ENCODE results near the gene PGA4.

PGA4 gene

GRCh38 chr11:61258546-61258945 lies 36.4 kb downstream of the PGA4 start:
- TF ChIP-seq ISL1 (CRISPR knock-in tag; IDR thresholded peaks at IDR 0.05) = no peak
- TF ChIP-seq, protein P1, sequence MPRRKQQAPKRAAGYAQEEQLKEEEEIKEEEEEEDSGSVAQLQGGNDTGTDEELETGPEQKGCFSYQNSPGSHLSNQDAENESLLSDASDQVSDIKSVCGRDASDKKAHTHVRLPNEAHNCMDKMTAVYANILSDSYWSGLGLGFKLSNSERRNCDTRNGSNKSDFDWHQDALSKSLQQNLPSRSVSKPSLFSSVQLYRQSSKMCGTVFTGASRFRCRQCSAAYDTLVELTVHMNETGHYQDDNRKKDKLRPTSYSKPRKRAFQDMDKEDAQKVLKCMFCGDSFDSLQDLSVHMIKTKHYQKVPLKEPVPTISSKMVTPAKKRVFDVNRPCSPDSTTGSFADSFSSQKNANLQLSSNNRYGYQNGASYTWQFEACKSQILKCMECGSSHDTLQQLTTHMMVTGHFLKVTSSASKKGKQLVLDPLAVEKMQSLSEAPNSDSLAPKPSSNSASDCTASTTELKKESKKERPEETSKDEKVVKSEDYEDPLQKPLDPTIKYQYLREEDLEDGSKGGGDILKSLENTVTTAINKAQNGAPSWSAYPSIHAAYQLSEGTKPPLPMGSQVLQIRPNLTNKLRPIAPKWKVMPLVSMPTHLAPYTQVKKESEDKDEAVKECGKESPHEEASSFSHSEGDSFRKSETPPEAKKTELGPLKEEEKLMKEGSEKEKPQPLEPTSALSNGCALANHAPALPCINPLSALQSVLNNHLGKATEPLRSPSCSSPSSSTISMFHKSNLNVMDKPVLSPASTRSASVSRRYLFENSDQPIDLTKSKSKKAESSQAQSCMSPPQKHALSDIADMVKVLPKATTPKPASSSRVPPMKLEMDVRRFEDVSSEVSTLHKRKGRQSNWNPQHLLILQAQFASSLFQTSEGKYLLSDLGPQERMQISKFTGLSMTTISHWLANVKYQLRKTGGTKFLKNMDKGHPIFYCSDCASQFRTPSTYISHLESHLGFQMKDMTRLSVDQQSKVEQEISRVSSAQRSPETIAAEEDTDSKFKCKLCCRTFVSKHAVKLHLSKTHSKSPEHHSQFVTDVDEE (CRISPR knock-in tag; IDR thresholded peaks at IDR 0.05) = no peak
- no peak for TF ChIP-seq TCF4 (CRISPR knock-in tag; IDR thresholded peaks at IDR 0.05; ENCODE audit: borderline replicate concordance)
- no peak for TF ChIP-seq ZNF565 (CRISPR knock-in tag; conservative IDR thresholded peaks at IDR 0.05; ENCODE audit: low read depth)
- TF ChIP-seq PATZ1 (CRISPR knock-in tag; IDR thresholded peaks at IDR 0.05; ENCODE audit: borderline replicate concordance) = no peak
- TF ChIP-seq ZC3H10 (CRISPR knock-in tag; IDR thresholded peaks at IDR 0.05) = no peak
- no peak for TF ChIP-seq GLIS3 (CRISPR knock-in tag; IDR thresholded peaks at IDR 0.05)
- TF ChIP-seq POU6F1 (CRISPR knock-in tag; IDR thresholded peaks at IDR 0.05; ENCODE audit: borderline replicate concordance, low read depth) = no peak
- no peak for TF ChIP-seq ARNTL (CRISPR knock-in tag; IDR thresholded peaks at IDR 0.05; ENCODE audit: borderline replicate concordance, low read depth)
- ATAC-seq = no peak

DNA sequence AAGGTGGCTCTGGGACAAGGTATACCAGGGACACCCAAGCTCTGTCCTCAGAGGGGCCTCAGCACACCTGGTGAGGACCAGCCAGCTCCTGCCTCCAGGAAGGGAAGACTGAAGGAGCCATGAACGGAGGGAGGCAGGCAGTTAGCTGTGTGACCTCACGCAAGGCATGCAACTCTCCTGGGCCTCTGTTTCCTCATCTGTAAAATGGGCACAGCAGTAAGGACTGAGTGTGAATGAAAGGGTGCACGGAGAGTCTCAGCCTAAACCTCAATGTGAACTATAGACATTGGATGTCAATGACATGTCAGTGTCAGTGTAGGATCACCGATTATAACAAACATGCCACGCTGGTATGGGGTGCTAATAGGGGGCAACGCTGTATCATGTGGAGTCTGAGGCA lies 37.2 kb downstream of the PGA4 start:
- TF ChIP-seq TOX (CRISPR knock-in tag; IDR thresholded peaks at IDR 0.05; ENCODE audit: borderline replicate concordance) = no peak
- no peak for TF ChIP-seq GLIS3 (CRISPR knock-in tag; IDR thresholded peaks at IDR 0.05)
- TF ChIP-seq ZNF70 (CRISPR knock-in tag; IDR thresholded peaks at IDR 0.05) = no peak
- ATAC-seq = no peak

DNA sequence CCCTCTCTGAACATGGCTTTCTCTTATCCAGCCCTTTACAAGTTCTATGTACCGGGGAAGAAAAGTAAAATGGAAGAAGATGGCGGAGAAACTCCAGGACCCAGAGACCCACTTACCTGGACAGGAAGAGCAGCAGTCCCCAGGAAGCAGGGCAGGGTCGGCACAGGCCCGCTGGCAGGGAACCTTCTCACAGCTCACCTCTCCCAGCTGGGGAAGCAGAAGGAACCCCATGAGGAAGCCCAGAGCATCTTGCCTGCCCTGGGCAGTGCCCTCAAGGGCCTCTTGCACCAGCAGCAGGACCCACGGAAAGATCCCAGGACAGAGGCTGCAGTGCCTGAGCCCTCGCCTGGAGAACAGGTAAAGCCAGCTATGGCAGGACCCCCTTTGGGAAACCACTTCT lies 42.2 kb downstream of the PGA4 start:
- TF ChIP-seq PPARA (CRISPR knock-in tag; IDR thresholded peaks at IDR 0.05; ENCODE audit: borderline replicate concordance) (no peak), CSDC2 (CRISPR knock-in tag; IDR thresholded peaks at IDR 0.05) (no peak), GLIS3 (CRISPR knock-in tag; IDR thresholded peaks at IDR 0.05) (no peak), ISL1 (CRISPR knock-in tag; IDR thresholded peaks at IDR 0.05) (no peak), POU6F1 (CRISPR knock-in tag; IDR thresholded peaks at IDR 0.05; ENCODE audit: borderline replicate concordance, low read depth) (no peak), ZFP30 (CRISPR knock-in tag; IDR thresholded peaks at IDR 0.05) (no peak), PATZ1 (CRISPR knock-in tag; IDR thresholded peaks at IDR 0.05; ENCODE audit: borderline replicate concordance) (no peak), TCF4 (CRISPR knock-in tag; IDR thresholded peaks at IDR 0.05; ENCODE audit: borderline replicate concordance) (no peak), SNAI2 (CRISPR knock-in tag; IDR thresholded peaks at IDR 0.05) (no peak), TOX (CRISPR knock-in tag; IDR thresholded peaks at IDR 0.05; ENCODE audit: borderline replicate concordance) (no peak), ZNF565 (CRISPR knock-in tag; conservative IDR thresholded peaks at IDR 0.05; ENCODE audit: low read depth) (no peak), ZNF8 (CRISPR knock-in tag; IDR thresholded peaks at IDR 0.05) (no peak), BACH2 (CRISPR knock-in tag; IDR thresholded peaks at IDR 0.05; ENCODE audit: borderline replicate concordance) (no peak), ZNF70 (CRISPR knock-in tag; IDR thresholded peaks at IDR 0.05) (no peak)
- TF ChIP-seq, protein P2, sequence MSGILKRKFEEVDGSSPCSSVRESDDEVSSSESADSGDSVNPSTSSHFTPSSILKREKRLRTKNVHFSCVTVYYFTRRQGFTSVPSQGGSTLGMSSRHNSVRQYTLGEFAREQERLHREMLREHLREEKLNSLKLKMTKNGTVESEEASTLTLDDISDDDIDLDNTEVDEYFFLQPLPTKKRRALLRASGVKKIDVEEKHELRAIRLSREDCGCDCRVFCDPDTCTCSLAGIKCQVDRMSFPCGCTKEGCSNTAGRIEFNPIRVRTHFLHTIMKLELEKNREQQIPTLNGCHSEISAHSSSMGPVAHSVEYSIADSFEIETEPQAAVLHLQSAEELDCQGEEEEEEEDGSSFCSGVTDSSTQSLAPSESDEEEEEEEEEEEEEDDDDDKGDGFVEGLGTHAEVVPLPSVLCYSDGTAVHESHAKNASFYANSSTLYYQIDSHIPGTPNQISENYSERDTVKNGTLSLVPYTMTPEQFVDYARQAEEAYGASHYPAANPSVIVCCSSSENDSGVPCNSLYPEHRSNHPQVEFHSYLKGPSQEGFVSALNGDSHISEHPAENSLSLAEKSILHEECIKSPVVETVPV (CRISPR knock-in tag; IDR thresholded peaks at IDR 0.05) = no peak
- TF ChIP-seq, protein P3, sequence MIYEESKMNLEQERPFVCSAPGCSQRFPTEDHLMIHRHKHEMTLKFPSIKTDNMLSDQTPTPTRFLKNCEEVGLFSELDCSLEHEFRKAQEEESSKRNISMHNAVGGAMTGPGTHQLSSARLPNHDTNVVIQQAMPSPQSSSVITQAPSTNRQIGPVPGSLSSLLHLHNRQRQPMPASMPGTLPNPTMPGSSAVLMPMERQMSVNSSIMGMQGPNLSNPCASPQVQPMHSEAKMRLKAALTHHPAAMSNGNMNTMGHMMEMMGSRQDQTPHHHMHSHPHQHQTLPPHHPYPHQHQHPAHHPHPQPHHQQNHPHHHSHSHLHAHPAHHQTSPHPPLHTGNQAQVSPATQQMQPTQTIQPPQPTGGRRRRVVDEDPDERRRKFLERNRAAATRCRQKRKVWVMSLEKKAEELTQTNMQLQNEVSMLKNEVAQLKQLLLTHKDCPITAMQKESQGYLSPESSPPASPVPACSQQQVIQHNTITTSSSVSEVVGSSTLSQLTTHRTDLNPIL (CRISPR knock-in tag; IDR thresholded peaks at IDR 0.05; ENCODE audit: low read depth) = no peak
- no peak for ATAC-seq
